ENCODE data around the gene SRPX2.

SRPX2 gene

GRCh38 chrX:100663642-100664041, 19.6 kb downstream of the SRPX2 start:
- Histone ChIP-seq H3K9me3 (ENCODE audit: control insufficient read depth, insufficient read depth, low read length) (no peaks in the 10 kb centered on the region), H3K27ac (ENCODE audit: low read depth, low read length) (no peak overlapping the region), H3K4me2 (ENCODE audit: low read length) (no peak overlapping the region), H3K36me3 (ENCODE audit: control insufficient read depth, low read length) (no peaks in the 10 kb centered on the region), H3F3A (ENCODE audit: control insufficient read depth, insufficient read depth) (no peaks in the 10 kb centered on the region), H4K20me1 (ENCODE audit: control insufficient read depth, insufficient read depth, low read depth, low read length) (no peaks in the 10 kb centered on the region), H3K4me1 (ENCODE audit: control insufficient read depth, low read length) (no peaks in the 10 kb centered on the region), H3K27me3 (ENCODE audit: control insufficient read depth, low read length) (no peaks in the 10 kb centered on the region), H3K4me3 (ENCODE audit: low read length) (no peak overlapping the region), H3K79me2 (ENCODE audit: control insufficient read depth, low read length) (no peaks in the 10 kb centered on the region), H3K9me2 (replicated peaks; ENCODE audit: control insufficient read depth, low read length) (no peaks in the 10 kb centered on the region)
- TF ChIP-seq EZH2phosphoT487 (IDR thresholded peaks at IDR 0.05; ENCODE audit: borderline replicate concordance, low read length), result no peak

GRCh38 chrX:100672966-100673365, 29.0 kb downstream of the SRPX2 start:
- H3F3A ChIP-seq (ENCODE audit: control insufficient read depth, insufficient read depth), result no peaks in the 10 kb centered on the region
- TF ChIP-seq EZH2phosphoT487 (IDR thresholded peaks at IDR 0.05; ENCODE audit: borderline replicate concordance, low read length) (no peak), CTCF (IDR thresholded peaks at IDR 0.05; ENCODE audit: low read depth, low read length, poor library complexity, severe bottlenecking) (no peak)
- no peaks in the 10 kb centered on the region for H3K9me2 ChIP-seq (replicated peaks; ENCODE audit: control insufficient read depth, low read length)
- H3K27me3 ChIP-seq (ENCODE audit: control insufficient read depth, low read length), result no peaks in the 10 kb centered on the region
- no peaks in the 10 kb centered on the region for H4K20me1 ChIP-seq (ENCODE audit: control insufficient read depth, insufficient read depth, low read depth, low read length)
- H3K4me2 ChIP-seq (ENCODE audit: low read length), result no peak overlapping the region
- H3K27ac ChIP-seq (ENCODE audit: low read depth, low read length), result no peak overlapping the region
- H3K9me3 ChIP-seq (ENCODE audit: control insufficient read depth, insufficient read depth, low read length), result no peaks in the 10 kb centered on the region
- no peaks in the 10 kb centered on the region for H3K36me3 ChIP-seq (ENCODE audit: control insufficient read depth, low read length)
- peaks cover 20% of the 10 kb centered on the region for H3K4me1 ChIP-seq (ENCODE audit: control insufficient read depth, low read length)
- no peaks in the 10 kb centered on the region for H3K79me2 ChIP-seq (ENCODE audit: control insufficient read depth, low read length)
- no peak overlapping the region for H3K4me3 ChIP-seq (ENCODE audit: low read length)

GRCh38 chrX:100673397-100673953, 29.5 kb downstream of the SRPX2 start:
- no peak for TF ChIP-seq CTCF (IDR thresholded peaks at IDR 0.05; ENCODE audit: low read depth, low read length, poor library complexity, severe bottlenecking)
- TF ChIP-seq EZH2phosphoT487 (IDR thresholded peaks at IDR 0.05; ENCODE audit: borderline replicate concordance, low read length), result no peak

GRCh38 chrX:100674705-100675104, 30.7 kb downstream of the SRPX2 start:
- H3K79me2 ChIP-seq (ENCODE audit: control insufficient read depth, low read length), result no peaks in the 10 kb centered on the region
- H3F3A ChIP-seq (ENCODE audit: control insufficient read depth, insufficient read depth), result no peaks in the 10 kb centered on the region
- no peaks in the 10 kb centered on the region for H3K9me2 ChIP-seq (replicated peaks; ENCODE audit: control insufficient read depth, low read length)
- H4K20me1 ChIP-seq (ENCODE audit: control insufficient read depth, insufficient read depth, low read depth, low read length), result no peaks in the 10 kb centered on the region
- TF ChIP-seq EZH2phosphoT487 (IDR thresholded peaks at IDR 0.05; ENCODE audit: borderline replicate concordance, low read length), result no peak
- TF ChIP-seq CTCF (IDR thresholded peaks at IDR 0.05; ENCODE audit: low read depth, low read length, poor library complexity, severe bottlenecking), result no peak
- no peaks in the 10 kb centered on the region for H3K27me3 ChIP-seq (ENCODE audit: control insufficient read depth, low read length)
- no peak overlapping the region for H3K27ac ChIP-seq (ENCODE audit: low read depth, low read length)
- H3K36me3 ChIP-seq (ENCODE audit: control insufficient read depth, low read length), result no peaks in the 10 kb centered on the region
- no peaks in the 10 kb centered on the region for H3K9me3 ChIP-seq (ENCODE audit: control insufficient read depth, insufficient read depth, low read length)
- peak overlapping the region; percentile 61 for H3K4me2 ChIP-seq (ENCODE audit: low read length)
- peak overlapping the region; percentile 24 for H3K4me3 ChIP-seq (ENCODE audit: low read length)
- H3K4me1 ChIP-seq (ENCODE audit: control insufficient read depth, low read length), result peaks cover 20% of the 10 kb centered on the region

More at GRCh38 chrX:100673397-100673953, 29.5 kb downstream of the SRPX2 start:
- Histone ChIP-seq H3K27ac (ENCODE audit: low read depth, low read length) (no peak overlapping the region), H3K79me2 (ENCODE audit: control insufficient read depth, low read length) (no peaks in the 10 kb centered on the region), H3K4me3 (ENCODE audit: low read length) (no peak overlapping the region), H3K4me1 (ENCODE audit: control insufficient read depth, low read length) (peaks cover 20% of the 10 kb centered on the region), H3K27me3 (ENCODE audit: control insufficient read depth, low read length) (no peaks in the 10 kb centered on the region), H3K9me2 (replicated peaks; ENCODE audit: control insufficient read depth, low read length) (no peaks in the 10 kb centered on the region), H3K36me3 (ENCODE audit: control insufficient read depth, low read length) (no peaks in the 10 kb centered on the region), H3F3A (ENCODE audit: control insufficient read depth, insufficient read depth) (no peaks in the 10 kb centered on the region), H3K9me3 (ENCODE audit: control insufficient read depth, insufficient read depth, low read length) (no peaks in the 10 kb centered on the region), H3K4me2 (ENCODE audit: low read length) (no peak overlapping the region), H4K20me1 (ENCODE audit: control insufficient read depth, insufficient read depth, low read depth, low read length) (no peaks in the 10 kb centered on the region)

Data from DOHH2 (cell line).